ENCODE data around the gene A3GALT2.
A peak's percentile ranks its signal among the peaks of the same experiment; 100 is the strongest.

Gene A3GALT2

DNA sequence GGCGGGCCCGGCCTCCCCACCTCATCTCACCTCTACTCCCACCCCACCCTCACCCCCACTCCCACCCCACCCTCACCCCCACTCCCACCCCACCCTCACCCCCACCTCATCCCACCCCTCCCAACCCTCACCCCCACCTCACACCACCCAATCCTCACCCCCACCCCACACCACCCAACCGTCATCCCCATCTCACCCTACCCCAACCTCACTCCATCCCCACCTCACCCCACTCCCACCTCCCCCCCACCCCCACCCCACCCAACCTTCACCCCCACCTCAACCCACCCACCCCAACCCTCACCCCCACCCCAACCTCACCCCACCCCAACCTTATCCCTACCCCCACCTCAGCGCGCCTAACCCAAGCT, 13.4 kb downstream of the A3GALT2 start:
- Histone ChIP-seq H3K27me3 (ENCODE audit: control insufficient read depth in 1 of 2, insufficient read depth in 2 of 2, low read length in 2 of 2) (peaks cover 0 to 7% of the 10 kb centered on the region in 2 donors), H3K4me3 (ENCODE audit: low read depth in 1 of 2, low read length in 2 of 2) (no peak overlapping the region), H3K9ac (ENCODE audit: low read length) (no peak overlapping the region), H3K27ac (ENCODE audit: low read depth, low read length) (no peak overlapping the region), H3K36me3 (ENCODE audit: insufficient read depth, low read length) (no peaks in the 10 kb centered on the region), H3K9me3 (ENCODE audit: low read length) (no peaks in the 10 kb centered on the region), H3K4me1 (ENCODE audit: insufficient read depth, low read length) (peaks cover 4% of the 10 kb centered on the region)

DNA sequence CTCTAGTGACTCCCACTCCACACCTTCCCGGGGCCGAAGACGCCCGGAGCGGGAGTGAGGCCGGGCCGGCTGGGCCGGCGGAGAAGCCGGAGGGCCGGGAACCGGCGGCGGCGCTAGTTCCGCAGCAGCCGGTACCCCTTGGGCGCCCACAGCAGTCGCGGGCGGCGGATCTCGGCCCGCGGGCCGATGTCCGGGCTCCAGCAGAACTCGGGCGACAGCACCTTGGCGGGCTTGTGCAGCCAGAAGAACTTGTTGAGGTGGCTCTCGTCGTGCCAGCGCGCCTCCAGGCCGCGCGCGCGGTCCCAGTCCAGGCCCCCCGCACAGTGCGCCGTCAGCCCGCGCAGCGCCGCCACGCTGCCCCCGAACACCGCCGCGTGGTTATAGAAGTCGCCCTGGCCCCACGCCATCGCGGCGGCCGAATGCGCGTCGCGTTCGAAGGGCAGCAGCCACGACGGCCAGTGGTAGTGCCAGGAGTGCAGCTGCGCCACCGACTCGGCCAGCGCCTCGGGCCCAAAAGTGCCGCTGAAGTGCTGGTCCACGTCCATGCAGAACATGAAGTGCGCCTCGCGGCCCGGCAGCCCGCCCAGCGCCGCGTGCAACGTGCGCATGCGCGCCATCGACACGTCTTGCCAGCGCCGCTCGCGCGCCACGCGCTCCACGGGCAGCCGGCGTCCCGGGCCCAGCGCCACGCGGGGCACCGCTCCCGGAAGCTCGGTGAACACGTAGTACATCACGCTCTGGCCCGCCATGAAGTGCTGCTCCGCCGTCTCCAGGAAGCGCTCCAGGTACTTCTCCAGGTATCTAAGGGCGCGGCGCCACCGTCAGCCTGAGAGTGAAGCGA, 14.0 kb downstream of the A3GALT2 start:
- Histone ChIP-seq H3K4me1 (ENCODE audit: insufficient read depth, low read length) (peaks cover 4% of the 10 kb centered on the region), H3K4me3 (ENCODE audit: low read depth in 1 of 2, low read length in 2 of 2) (peak overlapping the region in 1 of 2 donors; percentile 2), H3K36me3 (ENCODE audit: insufficient read depth, low read length) (no peaks in the 10 kb centered on the region), H3K9ac (ENCODE audit: low read length) (no peak overlapping the region), H3K27ac (ENCODE audit: low read depth, low read length) (no peak overlapping the region), H3K27me3 (ENCODE audit: control insufficient read depth in 1 of 2, insufficient read depth in 2 of 2, low read length in 2 of 2) (peaks cover 0 to 7% of the 10 kb centered on the region in 2 donors), H3K9me3 (ENCODE audit: low read length) (no peaks in the 10 kb centered on the region)

DNA sequence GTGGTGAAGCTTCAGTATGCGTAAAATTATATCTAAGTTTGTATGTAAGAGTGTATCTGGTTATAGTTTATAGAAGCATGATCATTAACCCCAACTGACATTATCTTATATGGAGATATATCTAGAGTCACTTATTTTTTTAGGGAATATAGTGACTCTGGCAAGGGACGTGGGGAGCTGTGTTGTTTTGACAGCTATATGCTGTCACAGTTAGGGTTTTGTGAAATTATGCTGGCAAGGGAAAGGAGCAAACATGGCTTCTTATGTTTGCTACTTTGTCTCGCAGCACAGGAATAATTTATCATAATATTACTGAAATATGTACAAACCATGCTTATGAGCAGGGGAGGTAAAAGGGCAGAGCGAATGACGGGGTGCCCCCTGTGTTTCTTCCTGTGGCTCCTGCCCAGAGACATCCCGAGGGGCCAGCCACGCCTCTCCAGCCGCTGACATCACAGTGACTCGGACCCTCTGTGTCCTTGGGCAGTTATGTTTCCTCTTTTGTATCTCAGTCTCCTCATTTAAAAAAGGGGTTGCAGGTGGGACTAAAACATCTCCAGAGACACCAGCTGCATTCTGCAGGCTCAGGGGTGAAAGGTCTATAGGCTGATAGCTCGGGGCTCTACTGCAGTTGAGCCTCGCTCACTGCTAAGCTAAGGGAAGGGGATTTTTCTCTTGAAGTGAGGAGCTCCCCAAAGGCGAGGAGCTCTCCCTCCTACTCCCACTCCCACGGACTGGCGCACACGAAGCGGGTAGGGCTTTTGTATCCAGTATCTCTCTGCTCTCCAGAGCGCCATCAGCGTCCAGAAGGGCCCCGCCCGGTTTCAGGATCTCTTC, 14.9 kb downstream of the A3GALT2 start:
- no peak overlapping the region for H3K4me3 ChIP-seq (ENCODE audit: low read depth in 1 of 2, low read length in 2 of 2)
- H3K4me1 ChIP-seq (ENCODE audit: insufficient read depth, low read length): peaks cover 8% of the 10 kb centered on the region
- peaks cover 0 to 7% of the 10 kb centered on the region in 2 donors for H3K27me3 ChIP-seq (ENCODE audit: control insufficient read depth in 1 of 2, insufficient read depth in 2 of 2, low read length in 2 of 2)
- no peak overlapping the region for H3K27ac ChIP-seq (ENCODE audit: low read depth, low read length)
- H3K9me3 ChIP-seq (ENCODE audit: low read length): no peaks in the 10 kb centered on the region
- H3K9ac ChIP-seq (ENCODE audit: low read length): no peak overlapping the region
- H3K36me3 ChIP-seq (ENCODE audit: insufficient read depth, low read length): no peaks in the 10 kb centered on the region

- peaks cover 18% of the 10 kb centered on the region for H3K4me1 ChIP-seq (ENCODE audit: insufficient read depth, low read length)
- no peak overlapping the region for H3K9ac ChIP-seq (ENCODE audit: low read length)
- no peaks in the 10 kb centered on the region for H3K36me3 ChIP-seq (ENCODE audit: insufficient read depth, low read length)
- H3K27ac ChIP-seq (ENCODE audit: low read depth, low read length): no peak overlapping the region
- H3K27me3 ChIP-seq (ENCODE audit: control insufficient read depth in 1 of 2, insufficient read depth in 2 of 2, low read length in 2 of 2): peaks cover 0 to 7% of the 10 kb centered on the region in 2 donors
- H3K4me3 ChIP-seq (ENCODE audit: low read depth in 1 of 2, low read length in 2 of 2): no peak overlapping the region
- H3K9me3 ChIP-seq (ENCODE audit: low read length): no peaks in the 10 kb centered on the region
Measured at GRCh38 chr1:33305016-33305415, 15.9 kb downstream of the A3GALT2 start.

DNA sequence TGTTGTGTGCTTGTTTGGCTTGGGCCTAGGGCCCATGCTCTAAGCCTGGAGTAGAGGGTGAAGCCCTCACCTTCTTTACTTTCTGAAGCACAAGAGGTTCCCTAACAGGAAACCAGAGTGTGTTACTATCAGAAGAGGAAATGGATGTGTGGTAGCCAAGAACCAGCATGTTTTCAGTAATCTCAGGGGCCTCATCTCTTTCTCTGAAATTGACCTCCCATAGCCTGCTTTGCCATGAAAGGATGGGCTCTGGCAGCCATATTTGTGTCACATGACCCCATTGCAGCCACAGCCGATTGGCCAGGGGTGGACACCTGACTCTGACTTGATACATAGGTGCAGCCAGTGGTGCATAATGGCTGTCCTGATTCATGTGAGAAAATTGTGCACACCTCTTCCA, 18.6 kb downstream of the A3GALT2 start:
- H3K9ac ChIP-seq (ENCODE audit: low read length): no peak overlapping the region
- no peak overlapping the region for H3K4me3 ChIP-seq (ENCODE audit: low read depth in 1 of 2, low read length in 2 of 2)
- H3K9me3 ChIP-seq (ENCODE audit: low read length): no peaks in the 10 kb centered on the region
- H3K4me1 ChIP-seq (ENCODE audit: insufficient read depth, low read length): peaks cover 18% of the 10 kb centered on the region
- H3K27ac ChIP-seq (ENCODE audit: low read depth, low read length): no peak overlapping the region
- H3K36me3 ChIP-seq (ENCODE audit: insufficient read depth, low read length): peaks cover 8% of the 10 kb centered on the region
- H3K27me3 ChIP-seq (ENCODE audit: control insufficient read depth in 1 of 2, insufficient read depth in 2 of 2, low read length in 2 of 2): peaks cover 0 to 7% of the 10 kb centered on the region in 2 donors

- Histone ChIP-seq H3K4me3 (ENCODE audit: low read depth in 1 of 2, low read length in 2 of 2) (no peak overlapping the region), H3K9me3 (ENCODE audit: low read length) (no peaks in the 10 kb centered on the region), H3K27me3 (ENCODE audit: control insufficient read depth in 1 of 2, insufficient read depth in 2 of 2, low read length in 2 of 2) (peaks cover 0 to under 1% of the 10 kb centered on the region in 2 donors), H3K27ac (ENCODE audit: low read depth, low read length) (peak overlapping the region; percentile 12), H3K36me3 (ENCODE audit: insufficient read depth, low read length) (peaks cover 13% of the 10 kb centered on the region), H3K4me1 (ENCODE audit: insufficient read depth, low read length) (peaks cover 13% of the 10 kb centered on the region), H3K9ac (ENCODE audit: low read length) (no peak overlapping the region)
Measured at GRCh38 chr1:33301273-33301984, 19.5 kb downstream of the A3GALT2 start.

DNA sequence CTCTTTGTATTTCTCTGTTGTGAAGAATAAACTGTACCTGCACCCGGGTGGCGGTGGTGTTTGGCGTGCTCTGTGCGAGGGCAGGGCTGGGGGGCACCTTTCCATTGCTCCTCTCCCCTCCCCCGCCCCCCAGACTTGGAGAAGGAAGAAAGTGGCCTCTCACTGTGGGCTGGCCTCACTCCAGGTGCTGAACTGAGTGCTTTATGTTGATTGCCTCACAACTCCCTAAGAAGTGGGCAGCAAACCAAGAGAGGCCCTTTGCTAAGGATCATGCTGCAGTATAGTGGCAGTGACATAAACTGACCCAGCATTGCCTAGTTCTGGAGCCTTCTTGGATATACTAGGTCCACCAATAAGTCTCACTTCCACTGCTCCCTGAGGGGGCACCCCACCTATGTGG, 20.2 kb downstream of the A3GALT2 start:
- Histone ChIP-seq H3K4me3 (ENCODE audit: low read depth in 1 of 2, low read length in 2 of 2) (no peak overlapping the region), H3K9ac (ENCODE audit: low read length) (no peak overlapping the region), H3K4me1 (ENCODE audit: insufficient read depth, low read length) (peaks cover 17% of the 10 kb centered on the region), H3K36me3 (ENCODE audit: insufficient read depth, low read length) (peaks cover 13% of the 10 kb centered on the region), H3K27me3 (ENCODE audit: control insufficient read depth in 1 of 2, insufficient read depth in 2 of 2, low read length in 2 of 2) (no peaks in the 10 kb centered on the region), H3K27ac (ENCODE audit: low read depth, low read length) (peak overlapping the region; percentile 12), H3K9me3 (ENCODE audit: low read length) (no peaks in the 10 kb centered on the region)

DNA sequence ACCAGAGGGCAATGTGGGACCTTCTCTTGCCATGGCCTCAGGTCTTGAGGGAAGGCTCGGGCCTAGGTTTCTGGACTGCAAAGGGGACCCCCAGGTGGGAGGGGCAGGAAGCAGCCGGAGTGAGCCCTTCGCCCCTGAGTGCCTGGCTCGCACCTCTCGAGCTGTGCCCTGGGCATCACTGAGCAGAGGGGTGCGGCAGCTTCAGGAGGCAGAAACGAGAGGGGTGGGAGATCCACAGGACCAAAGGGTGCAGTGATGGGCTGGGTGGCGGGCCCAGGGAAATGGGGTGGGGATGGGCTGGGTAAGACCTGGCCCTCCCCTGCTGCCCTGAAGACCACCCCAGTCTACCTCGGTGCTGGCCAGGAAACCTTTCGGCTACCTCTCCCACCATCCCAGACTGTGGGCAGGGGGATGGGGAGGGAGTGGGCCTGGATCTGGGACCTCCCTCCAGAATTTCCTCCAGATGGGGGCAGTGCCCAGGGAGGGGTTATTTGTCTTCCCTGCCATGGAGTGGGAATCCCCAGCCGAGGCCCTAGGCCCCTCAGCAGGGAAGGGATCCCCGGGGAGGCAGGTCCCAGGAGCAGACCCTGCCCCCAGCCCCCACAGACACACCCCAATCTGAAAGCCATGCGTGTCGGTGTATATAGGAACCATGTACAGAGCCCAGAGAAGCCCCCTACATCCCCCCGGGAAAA, 21.3 kb downstream of the A3GALT2 start:
- Histone ChIP-seq H3K27me3 (ENCODE audit: control insufficient read depth in 1 of 2, insufficient read depth in 2 of 2, low read length in 2 of 2) (no peaks in the 10 kb centered on the region), H3K9ac (ENCODE audit: low read length) (no peak overlapping the region), H3K9me3 (ENCODE audit: low read length) (no peaks in the 10 kb centered on the region), H3K4me3 (ENCODE audit: low read depth in 1 of 2, low read length in 2 of 2) (no peak overlapping the region), H3K27ac (ENCODE audit: low read depth, low read length) (no peak overlapping the region), H3K4me1 (ENCODE audit: insufficient read depth, low read length) (peaks cover 20% of the 10 kb centered on the region), H3K36me3 (ENCODE audit: insufficient read depth, low read length) (peaks cover 18% of the 10 kb centered on the region)

- no peak overlapping the region for H3K27ac ChIP-seq (ENCODE audit: low read depth, low read length)
- H3K27me3 ChIP-seq (ENCODE audit: control insufficient read depth in 1 of 2, insufficient read depth in 2 of 2, low read length in 2 of 2): no peaks in the 10 kb centered on the region
- H3K9ac ChIP-seq (ENCODE audit: low read length): no peak overlapping the region
- peaks cover 27% of the 10 kb centered on the region for H3K36me3 ChIP-seq (ENCODE audit: insufficient read depth, low read length)
- no peak overlapping the region for H3K4me3 ChIP-seq (ENCODE audit: low read depth in 1 of 2, low read length in 2 of 2)
- peaks cover 20% of the 10 kb centered on the region for H3K4me1 ChIP-seq (ENCODE audit: insufficient read depth, low read length)
- H3K9me3 ChIP-seq (ENCODE audit: low read length): no peaks in the 10 kb centered on the region
Measured at GRCh38 chr1:33298623-33299277, 22.1 kb downstream of the A3GALT2 start.

GRCh38 chr1:33297911-33298622, 22.8 kb downstream of the A3GALT2 start:
- Histone ChIP-seq H3K9ac (ENCODE audit: low read length) (no peak overlapping the region), H3K27ac (ENCODE audit: low read depth, low read length) (no peak overlapping the region), H3K9me3 (ENCODE audit: low read length) (no peaks in the 10 kb centered on the region), H3K4me3 (ENCODE audit: low read depth in 1 of 2, low read length in 2 of 2) (no peak overlapping the region), H3K4me1 (ENCODE audit: insufficient read depth, low read length) (peaks cover 25% of the 10 kb centered on the region), H3K36me3 (ENCODE audit: insufficient read depth, low read length) (peaks cover 27% of the 10 kb centered on the region), H3K27me3 (ENCODE audit: control insufficient read depth in 1 of 2, insufficient read depth in 2 of 2, low read length in 2 of 2) (no peaks in the 10 kb centered on the region)

All from muscle layer of colon (tissue), 2 donors.